Right atrium auricular region (tissue), 2 donors: ENCODE measurements around the gene TPMT. TPM values are rescaled to one million over a fixed set of nuclear protein-coding genes. Genes with fewer than 3 reads are reported as not detected.
A peak's percentile ranks its signal among the peaks of the same experiment; 100 is the strongest.

Source experiments
- DNase-seq: peaks from one replicate; pipeline ENCODE4 v3.0.0-alpha.2; 2019; ENCODE audit warnings: low spot score
- H3K27ac ChIP-seq, 2 donors: fragments of 200-600 bp; sonication (generic); 1 replicate in 1 of 2; 2 replicates in 1 of 2; pipeline ENCODE4 v1.5.1; 2016 to 2019
- H3K27me3 ChIP-seq, 2 donors: fragments of 200-600 bp; sonication (generic); one replicate each; pipeline versions ENCODE4 v1.5.1 to v1.6.0; 2017 to 2019
- H3K36me3 ChIP-seq: fragments of 200-600 bp; sonication (generic); one replicate; pipeline ENCODE4 v1.5.1; 2016
- H3K4me1 ChIP-seq, 2 donors: fragments of 200-600 bp; sonication (generic); one replicate each; pipeline versions ENCODE4 v1.5.1 to v1.6.0; 2017 to 2019
- H3K4me3 ChIP-seq, 2 donors: fragments of 200-600 bp; sonication (generic); 1 replicate in 1 of 2; 2 replicates in 1 of 2; pipeline ENCODE4 v1.5.1; 2017 to 2019; ENCODE audit warnings: mild to moderate bottlenecking in 1 of 2, moderate library complexity in 1 of 2
- H3K9me3 ChIP-seq, 2 donors: fragments of 200-600 bp; sonication (generic); one replicate each; pipeline ENCODE4 v1.5.1; 2019
- total RNA-seq, 2 donors: library from RNA; depleted of rRNA; stranded (reverse); fragments of >200 nt; gene quantifications; one replicate each; pipeline ENCODE4 v1.1.0, GENCODE V29; 2016
- TF ChIP-seq, protein P1 (sequence below), 2 donors: fragments of 200-600 bp; sonication (generic); IDR thresholded peaks; one replicate each; pipeline ENCODE4 v1.5.1; 2019; ENCODE audit warnings: antibody characterized with exemption in 2 of 2

Gene TPMT
- total RNA-seq, 2 donors from 2014 or later: 9.0 to 18.4 TPM

DNA sequence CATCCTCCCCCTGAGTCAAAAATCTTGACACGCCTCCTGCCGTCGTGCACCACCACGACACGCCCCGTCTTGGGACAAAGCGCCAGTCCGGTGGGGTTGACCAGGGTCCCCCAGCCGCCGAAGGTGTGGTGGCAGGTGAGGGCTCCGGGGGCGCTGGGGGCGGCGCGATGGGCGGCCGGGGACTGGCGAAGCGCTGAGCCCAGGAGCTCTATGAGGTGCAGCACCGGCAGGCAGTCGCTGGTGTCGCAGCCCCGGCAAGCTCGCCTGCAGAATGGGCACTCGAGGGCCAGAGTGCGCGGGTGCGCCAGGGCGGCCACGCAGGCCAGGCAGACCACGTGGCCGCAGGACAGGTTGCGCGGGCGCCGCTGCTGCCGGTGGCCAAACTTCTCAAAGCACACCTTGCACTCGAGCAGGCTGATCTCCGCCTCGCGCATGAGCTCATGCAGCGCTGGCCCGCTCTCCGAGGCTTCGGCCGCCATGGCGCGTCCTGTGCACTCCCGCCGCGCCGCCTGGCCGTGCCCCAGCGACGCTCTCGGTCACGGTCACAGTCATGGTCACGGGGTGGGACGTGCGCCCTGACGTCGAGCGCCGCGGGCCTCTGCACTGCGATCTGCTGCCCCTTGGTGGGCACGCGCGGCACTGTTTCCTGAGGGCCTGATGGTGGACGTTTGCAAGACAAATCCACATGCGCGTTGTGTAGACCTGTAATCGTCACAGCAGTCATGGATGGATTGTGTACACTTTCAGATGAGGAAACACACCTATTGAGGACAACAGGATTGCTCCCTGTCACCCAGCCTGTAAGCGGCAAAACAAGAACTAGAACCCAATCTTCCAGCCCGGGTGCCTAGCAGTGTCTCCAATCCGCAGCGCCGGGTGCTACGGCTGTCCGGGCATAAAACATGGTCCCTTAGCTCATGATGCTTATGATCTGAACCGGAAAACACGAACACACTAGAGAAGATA is 32.5 kb downstream of the TPMT start, which contains the start of gene NHLRC1:
Gene NHLRC1, minus strand, starts transcription at position 550 of the 966 bp plus-strand sequence. Its CDS starts 71 bp downstream, at position 479.
- H3K4me1 ChIP-seq: peaks cover 0 to 14% of the 10 kb centered on the region in 2 donors
- no peaks in the 10 kb centered on the region for H3K36me3 ChIP-seq
- TF ChIP-seq, protein P1, sequence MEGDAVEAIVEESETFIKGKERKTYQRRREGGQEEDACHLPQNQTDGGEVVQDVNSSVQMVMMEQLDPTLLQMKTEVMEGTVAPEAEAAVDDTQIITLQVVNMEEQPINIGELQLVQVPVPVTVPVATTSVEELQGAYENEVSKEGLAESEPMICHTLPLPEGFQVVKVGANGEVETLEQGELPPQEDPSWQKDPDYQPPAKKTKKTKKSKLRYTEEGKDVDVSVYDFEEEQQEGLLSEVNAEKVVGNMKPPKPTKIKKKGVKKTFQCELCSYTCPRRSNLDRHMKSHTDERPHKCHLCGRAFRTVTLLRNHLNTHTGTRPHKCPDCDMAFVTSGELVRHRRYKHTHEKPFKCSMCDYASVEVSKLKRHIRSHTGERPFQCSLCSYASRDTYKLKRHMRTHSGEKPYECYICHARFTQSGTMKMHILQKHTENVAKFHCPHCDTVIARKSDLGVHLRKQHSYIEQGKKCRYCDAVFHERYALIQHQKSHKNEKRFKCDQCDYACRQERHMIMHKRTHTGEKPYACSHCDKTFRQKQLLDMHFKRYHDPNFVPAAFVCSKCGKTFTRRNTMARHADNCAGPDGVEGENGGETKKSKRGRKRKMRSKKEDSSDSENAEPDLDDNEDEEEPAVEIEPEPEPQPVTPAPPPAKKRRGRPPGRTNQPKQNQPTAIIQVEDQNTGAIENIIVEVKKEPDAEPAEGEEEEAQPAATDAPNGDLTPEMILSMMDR (IDR thresholded peaks at IDR 0.05): peak; percentile 79 to 98
- peak within 1 kb of the TSS; percentile 44 to 62 for H3K4me3 ChIP-seq
- H3K27me3 ChIP-seq: no peaks in the 10 kb centered on the region
- no peaks in the 10 kb centered on the region for H3K9me3 ChIP-seq
- H3K27ac ChIP-seq: peak within 1 kb of the TSS; percentile 63 to 64
- DNase-seq: peak; percentile 96

GRCh38 chr6:18121580-18122127 is 33.2 kb downstream of the TPMT start:
- Histone ChIP-seq H3K27me3 (no peaks in the 10 kb centered on the region), H3K4me3 (peak overlapping the region; percentile 44 to 62), H3K36me3 (no peaks in the 10 kb centered on the region), H3K4me1 (peaks cover 0 to 14% of the 10 kb centered on the region in 2 donors), H3K27ac (no peak overlapping the region), H3K9me3 (no peaks in the 10 kb centered on the region)
- TF ChIP-seq, protein P1 (IDR thresholded peaks at IDR 0.05): no peak
- DNase-seq: no peak

GRCh38 chr6:18119236-18119635 is 35.6 kb downstream of the TPMT start:
- DNase-seq: no peak
- TF ChIP-seq, protein P1 (IDR thresholded peaks at IDR 0.05): no peak
- H3K27me3 ChIP-seq: no peaks in the 10 kb centered on the region
- H3K4me3 ChIP-seq: no peak overlapping the region
- H3K27ac ChIP-seq: no peak overlapping the region
- no peaks in the 10 kb centered on the region for H3K36me3 ChIP-seq
- no peaks in the 10 kb centered on the region for H3K9me3 ChIP-seq
- H3K4me1 ChIP-seq: peaks cover 0 to 14% of the 10 kb centered on the region in 2 donors

GRCh38 chr6:18118330-18118729 is 36.5 kb downstream of the TPMT start:
- no peak overlapping the region for H3K27ac ChIP-seq
- no peak overlapping the region for H3K4me3 ChIP-seq
- TF ChIP-seq, protein P1 (IDR thresholded peaks at IDR 0.05): no peak
- H3K4me1 ChIP-seq: peaks cover 0 to 14% of the 10 kb centered on the region in 2 donors
- no peaks in the 10 kb centered on the region for H3K27me3 ChIP-seq
- H3K36me3 ChIP-seq: no peaks in the 10 kb centered on the region
- no peaks in the 10 kb centered on the region for H3K9me3 ChIP-seq
- no peak for DNase-seq

GRCh38 chr6:18117136-18117535 is 37.7 kb downstream of the TPMT start:
- no peak for DNase-seq
- peaks cover 0 to 5% of the 10 kb centered on the region in 2 donors for H3K4me1 ChIP-seq
- H3K36me3 ChIP-seq: no peaks in the 10 kb centered on the region
- H3K27me3 ChIP-seq: no peaks in the 10 kb centered on the region
- H3K9me3 ChIP-seq: no peaks in the 10 kb centered on the region
- H3K4me3 ChIP-seq: no peak overlapping the region
- TF ChIP-seq, protein P1 (IDR thresholded peaks at IDR 0.05): no peak
- no peak overlapping the region for H3K27ac ChIP-seq
